ENCODE measurements around the gene CAVIN2.

The CAVIN2 gene

DNA sequence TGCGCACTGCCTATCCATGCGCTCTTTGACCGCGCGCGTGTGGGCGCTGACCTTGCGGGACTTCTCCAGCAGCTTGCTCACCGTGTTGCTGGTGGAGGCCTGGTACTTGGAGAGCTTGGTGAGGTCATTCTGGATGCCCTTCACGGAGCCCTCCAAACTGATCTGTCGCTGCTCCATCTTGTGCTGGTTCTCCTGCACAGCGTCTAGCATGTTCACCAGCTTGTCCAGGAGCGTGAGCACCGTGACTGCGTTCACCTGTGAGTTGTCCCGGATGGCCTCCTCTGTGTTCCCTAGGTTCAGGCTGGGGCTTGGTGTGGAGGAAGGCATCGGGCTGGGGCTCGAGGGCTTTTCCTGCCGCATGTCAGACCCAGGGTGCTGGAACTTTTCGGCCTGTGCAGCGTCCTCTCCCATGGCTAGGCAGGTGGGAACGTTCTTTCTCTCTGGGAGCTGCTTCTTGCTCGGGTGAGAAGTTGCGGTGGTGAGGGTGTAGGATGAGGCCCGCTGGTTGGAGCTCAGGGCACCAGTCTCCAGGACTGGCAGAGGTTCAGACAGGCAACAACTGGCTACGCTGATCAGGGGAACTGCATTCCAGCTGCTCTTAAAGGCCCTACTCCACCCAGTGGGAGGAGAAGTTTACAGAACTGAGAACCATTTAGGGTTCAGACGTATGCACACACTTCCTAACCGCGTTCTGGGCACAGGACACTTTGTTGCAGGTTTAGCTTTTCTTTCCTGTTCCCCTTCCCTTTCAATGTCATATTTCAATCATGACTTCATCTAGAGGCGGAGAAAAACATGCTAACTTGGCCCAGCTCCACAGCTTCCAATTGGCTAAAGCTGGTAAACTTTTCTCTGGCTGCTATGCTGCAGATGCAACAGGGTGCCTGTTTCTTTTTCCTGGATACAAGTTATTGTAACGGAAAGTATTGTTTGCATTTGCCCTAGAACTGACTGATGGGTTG is at the start of gene CAVIN2:
CAVIN2 (minus strand) TSS at position 574 of the 962 bp plus-strand sequence; CDS start at position 411, 163 bp downstream.
- DNase-seq (ENCODE audit: low read depth), result peak; percentile 93

GRCh38 chr2:191895743-191896142 is 48.9 kb upstream of the CAVIN2 start:
- DNase-seq (ENCODE audit: low read depth), result no peak

- DNase-seq (ENCODE audit: low read depth), result no peak
Observed at GRCh38 chr2:191895195-191895594, 48.3 kb upstream of the CAVIN2 start.

DNA sequence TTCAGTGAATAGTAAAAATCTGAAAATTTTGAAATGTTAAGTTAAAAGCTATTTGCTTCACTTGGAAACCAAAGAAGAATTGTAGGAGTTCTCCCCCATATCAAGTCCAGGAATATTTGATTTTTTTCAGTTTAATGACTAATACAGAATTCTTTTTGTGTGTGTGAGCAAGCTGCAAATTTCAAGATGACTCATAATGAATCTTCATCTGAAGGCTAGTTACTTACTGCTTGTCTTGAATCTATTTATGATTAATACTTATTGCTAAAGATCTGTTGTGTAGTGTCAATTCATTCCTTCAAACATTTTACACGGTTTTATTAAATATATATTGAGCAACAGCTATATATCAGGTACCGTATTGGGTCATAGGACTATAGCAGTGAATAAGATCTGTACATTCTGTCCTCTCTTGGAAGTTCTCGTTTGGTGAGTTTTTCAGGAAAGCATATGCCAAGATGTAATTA is 47.8 kb upstream of the CAVIN2 start:
- DNase-seq (ENCODE audit: low read depth), result peak; percentile 57

DNA sequence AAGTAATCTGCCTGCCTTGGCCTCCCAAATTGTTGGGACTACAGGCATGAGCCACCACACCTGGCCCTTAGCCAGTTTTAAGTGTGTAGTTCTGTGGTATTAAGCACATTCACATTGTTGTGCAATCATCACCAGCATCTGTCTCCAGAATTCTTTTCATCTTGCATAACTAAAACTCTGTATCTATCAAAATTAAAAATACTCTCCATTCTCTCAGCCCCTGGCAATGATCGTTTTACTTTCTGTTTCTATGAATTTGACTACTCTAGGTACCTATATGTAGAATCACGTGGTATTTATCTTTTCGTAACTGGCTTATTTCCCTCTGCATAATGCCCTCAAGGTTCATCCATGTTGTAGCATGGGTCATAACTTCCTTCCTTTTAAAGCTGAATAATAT is 45.5 kb upstream of the CAVIN2 start:
- peak; percentile 80 for DNase-seq (ENCODE audit: low read depth)

DNA sequence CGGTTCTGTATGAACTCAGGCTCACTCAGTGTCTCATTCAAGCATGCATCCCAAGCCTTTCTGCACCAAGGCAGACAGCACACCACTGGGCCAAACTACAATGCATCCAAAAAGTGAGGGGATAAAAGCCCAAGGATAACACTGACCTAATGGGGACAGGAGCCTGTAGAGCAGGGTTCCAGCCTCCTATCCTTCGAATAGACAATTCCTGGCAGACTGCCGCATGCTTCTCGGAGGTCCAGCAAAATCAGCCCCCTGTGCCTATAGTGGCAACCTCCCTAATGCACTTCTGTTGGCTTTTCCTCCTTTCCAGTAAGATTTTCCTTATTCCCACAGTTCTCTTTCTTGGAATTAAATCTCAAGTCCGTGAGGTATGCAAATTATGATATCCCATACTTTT is 44.8 kb upstream of the CAVIN2 start:
- DNase-seq (ENCODE audit: low read depth), result no peak

- DNase-seq (ENCODE audit: low read depth), result no peak
Observed at GRCh38 chr2:191889931-191890330, 43.0 kb upstream of the CAVIN2 start.

- DNase-seq (ENCODE audit: low read depth), result no peak
Observed at GRCh38 chr2:191888400-191889166, 41.7 kb upstream of the CAVIN2 start.

DNA sequence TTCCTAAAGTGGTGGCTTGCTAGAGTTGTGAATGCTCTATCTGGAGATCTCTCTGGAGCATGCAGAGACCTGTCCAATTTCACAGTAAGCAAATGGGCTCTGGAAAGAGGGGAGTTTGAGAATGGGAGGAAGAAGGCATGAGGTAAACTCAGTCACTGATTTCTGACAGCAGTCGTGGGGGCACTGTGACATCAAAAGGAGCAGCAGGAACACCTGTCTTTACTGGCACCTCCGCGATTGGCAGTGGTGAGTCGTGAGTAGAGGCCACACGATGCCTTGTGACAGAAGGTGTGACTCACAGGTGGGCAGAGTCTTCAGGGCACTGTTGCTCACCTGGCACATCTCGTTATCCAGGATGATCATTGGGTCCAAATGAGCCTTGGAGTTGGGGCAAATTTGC is 38.8 kb upstream of the CAVIN2 start:
- no peak for DNase-seq (ENCODE audit: low read depth)

- DNase-seq (ENCODE audit: low read depth), result no peak
Observed at GRCh38 chr2:191885098-191885497, 38.2 kb upstream of the CAVIN2 start.

DNA sequence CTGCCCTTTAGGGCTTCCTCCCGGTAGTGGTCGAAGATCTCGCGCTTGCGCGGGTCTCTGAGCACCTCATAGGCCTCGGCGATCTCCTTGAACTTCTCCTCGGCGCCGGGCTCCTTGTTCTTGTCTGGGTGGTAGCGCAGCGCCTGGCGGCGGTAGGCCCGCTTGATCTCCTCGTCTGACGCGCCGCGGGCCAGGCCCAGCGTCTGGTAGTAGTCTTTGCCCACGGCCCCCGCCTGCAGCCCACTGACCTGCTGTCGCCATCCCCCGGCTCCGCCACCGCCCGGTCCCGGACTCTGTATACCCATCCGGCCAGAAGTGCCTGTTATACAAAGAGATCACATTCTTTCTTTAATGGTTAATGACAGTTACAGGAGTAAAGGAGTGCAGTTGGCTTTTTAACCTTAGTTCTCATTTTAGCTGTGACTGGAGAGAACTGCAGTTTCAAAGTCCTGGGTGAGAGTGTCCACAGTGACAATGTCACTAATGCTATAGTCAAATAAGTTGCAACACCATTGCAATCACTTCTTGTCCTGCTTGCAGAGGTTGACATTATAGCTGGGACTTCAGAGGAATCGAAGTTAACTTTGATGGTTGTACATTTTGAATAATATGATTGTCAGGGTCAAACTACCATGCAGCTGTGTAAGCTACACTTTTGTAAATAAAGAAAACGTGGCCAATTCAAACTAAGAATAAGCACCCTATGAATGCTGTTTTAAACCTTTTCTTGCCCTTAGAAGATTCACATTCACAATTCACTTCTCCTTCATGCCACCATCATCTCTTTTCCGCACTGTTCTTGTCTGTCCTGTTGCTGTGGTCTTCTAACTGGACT is 35.3 kb upstream of the CAVIN2 start:
- DNase-seq (ENCODE audit: low read depth), result no peak

DNA sequence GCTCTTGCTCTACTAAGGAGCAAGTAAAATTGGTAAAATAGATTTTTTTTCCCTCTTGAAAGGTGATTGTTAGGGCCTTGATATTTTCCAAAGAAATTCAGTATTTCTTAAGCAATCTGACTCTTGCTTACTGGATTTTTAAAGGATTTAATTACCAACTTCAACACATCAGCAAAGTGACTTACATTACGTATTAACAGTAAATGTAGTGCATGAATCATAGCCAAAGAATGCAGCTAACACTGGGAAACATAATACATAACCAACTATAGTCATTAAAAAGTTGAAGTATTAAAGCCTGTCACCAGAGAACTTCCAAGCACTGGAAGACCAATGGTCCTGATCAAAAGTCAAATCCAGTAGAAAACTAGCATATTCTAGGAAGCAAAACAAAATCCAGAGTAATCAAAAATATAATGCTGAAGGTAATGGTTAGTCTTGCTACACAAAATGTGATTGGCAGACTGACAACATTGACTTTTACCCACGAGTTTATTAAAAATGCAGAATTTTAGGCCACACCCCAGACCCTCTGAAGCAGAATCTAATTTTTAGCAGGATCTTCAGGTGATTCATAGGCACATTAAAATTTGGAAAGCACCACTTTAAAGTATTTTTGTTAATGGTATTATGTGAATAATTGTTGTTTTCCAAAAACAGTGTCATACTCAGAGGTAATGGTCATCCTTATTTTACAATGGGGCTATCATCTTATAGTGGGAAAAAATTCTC is 31.8 kb upstream of the CAVIN2 start:
- DNase-seq (ENCODE audit: low read depth), result no peak

DNA sequence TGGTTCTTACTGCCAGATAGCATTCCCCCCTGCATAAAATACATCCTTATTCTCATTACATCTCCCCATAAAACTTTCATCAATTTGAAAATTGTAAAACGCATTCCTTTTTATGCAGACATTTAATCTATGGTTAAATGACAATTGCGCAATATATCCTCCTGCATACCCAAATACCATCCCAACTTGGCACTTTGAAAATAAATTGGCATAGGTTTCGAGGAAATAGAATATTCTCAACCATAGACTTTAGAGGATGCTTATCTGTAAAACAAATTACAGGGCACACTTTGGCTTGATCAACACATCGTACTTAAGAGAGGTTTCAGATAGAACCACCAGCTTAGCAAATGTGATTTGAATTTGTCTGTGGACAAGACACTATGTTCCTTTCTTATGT is 31.0 kb upstream of the CAVIN2 start:
- no peak for DNase-seq (ENCODE audit: low read depth)

DNA sequence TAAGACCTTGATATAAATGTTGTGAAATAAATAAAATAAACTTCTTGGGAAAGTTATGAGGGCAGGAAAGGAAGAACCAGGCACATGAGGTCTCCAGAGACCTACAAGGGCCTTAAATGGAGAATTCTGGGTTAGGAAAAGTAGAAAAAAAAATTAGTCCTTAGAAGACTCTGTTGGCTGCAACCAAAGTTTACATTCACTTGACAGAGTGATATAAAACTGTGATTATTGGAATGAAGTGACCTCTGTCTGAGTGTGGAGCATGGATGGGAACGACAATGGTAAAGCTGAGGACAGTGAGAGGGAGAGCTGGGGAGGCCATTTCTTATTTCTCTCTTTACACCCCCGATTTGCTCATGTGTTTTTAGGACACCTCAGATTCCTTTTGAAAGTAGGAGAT is 29.0 kb upstream of the CAVIN2 start:
- no peak for DNase-seq (ENCODE audit: low read depth)

GRCh38 chr2:191870744-191871143 is 23.9 kb upstream of the CAVIN2 start:
- no peak for DNase-seq (ENCODE audit: low read depth)

GRCh38 chr2:191869781-191870180 is 22.9 kb upstream of the CAVIN2 start:
- DNase-seq (ENCODE audit: low read depth), result no peak

DNA sequence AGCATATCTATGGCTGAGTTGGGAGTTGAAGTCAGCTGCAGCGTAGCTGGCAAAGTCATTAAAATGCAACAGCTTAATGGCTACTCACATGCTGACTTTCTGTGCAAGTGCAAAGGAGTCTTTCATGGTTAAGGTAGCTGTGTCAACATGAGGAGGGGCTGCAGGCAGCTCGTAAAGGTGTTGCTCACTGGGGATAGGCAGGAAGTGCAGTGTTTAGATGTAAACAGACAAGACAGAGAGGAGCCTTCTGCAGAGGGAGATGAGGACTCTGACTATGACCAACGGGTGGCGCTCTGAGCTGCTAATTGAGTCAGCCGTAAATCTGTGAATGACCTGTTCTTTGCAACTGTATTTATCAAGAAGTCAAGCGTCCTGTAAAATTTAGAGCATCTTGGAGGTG is 22.3 kb upstream of the CAVIN2 start:
- no peak for DNase-seq (ENCODE audit: low read depth)

GRCh38 chr2:191867507-191867847 is 20.6 kb upstream of the CAVIN2 start:
- DNase-seq (ENCODE audit: low read depth), result no peak

GRCh38 chr2:191866675-191867506 is 20.0 kb upstream of the CAVIN2 start:
- DNase-seq (ENCODE audit: low read depth), result peak; percentile 90

DNA sequence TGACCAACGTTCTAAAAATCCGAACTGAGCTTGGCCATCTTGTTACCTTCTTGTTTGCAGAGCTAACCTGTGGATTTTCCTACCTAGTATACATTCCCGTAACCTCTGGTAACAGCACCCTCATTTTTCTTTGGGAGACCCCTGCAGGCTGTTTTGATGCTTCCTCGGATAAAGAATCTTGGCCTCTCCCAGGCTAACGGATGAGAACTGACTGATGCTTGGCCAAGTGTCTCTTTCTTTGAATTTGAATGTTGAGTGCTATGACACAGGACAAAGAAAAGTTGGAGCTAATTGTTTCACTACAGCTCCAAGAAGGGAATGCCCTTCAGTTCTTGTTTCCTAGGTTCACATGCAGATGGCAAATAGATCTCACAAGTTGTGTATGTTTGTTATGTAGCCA is 19.3 kb upstream of the CAVIN2 start:
- no peak for DNase-seq (ENCODE audit: low read depth)
